ENCODE measurements around the gene MEIKIN. TPM values are rescaled to one million over a fixed set of nuclear protein-coding genes. Genes with fewer than 3 reads are reported as not detected.

Gene MEIKIN
- total and polyA plus RNA-seq, 4 donors, result 0.17 to 1.9 (median 0.73) TPM

DNA sequence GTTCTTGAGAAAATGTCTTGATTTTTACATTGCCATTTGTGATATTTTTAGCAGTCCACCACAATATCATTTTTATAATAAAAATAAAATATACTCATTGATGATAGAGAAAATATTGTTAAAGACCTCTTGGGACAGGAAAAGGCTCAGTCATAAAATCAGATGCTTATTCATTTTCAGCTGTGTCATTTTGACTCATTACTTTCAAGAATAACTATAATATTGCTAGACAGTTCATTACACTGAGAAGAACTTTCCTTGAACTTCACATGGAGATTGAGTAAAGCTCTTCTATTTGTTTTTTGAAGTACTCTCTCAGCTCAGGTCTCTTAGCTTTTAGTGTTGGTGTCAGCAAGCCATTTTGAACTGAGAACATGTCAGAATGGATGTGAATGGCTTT lies 8.5 kb upstream of the MEIKIN start:
- Histone ChIP-seq H3K36me3 (ENCODE audit: control insufficient read depth, insufficient read depth, low read length) (no peaks in the 10 kb centered on the region), H3K27ac (ENCODE audit: low read depth, low read length) (no peak overlapping the region), H3K9me3 (ENCODE audit: control insufficient read depth, insufficient read depth, low read length) (no peaks in the 10 kb centered on the region), H3K4me1 (ENCODE audit: control insufficient read depth, insufficient read depth, low read length) (peaks cover 4% of the 10 kb centered on the region), H3K27me3 (ENCODE audit: control insufficient read depth, insufficient read depth, low read length) (no peaks in the 10 kb centered on the region), H3K4me3 (ENCODE audit: low read depth, low read length) (no peak overlapping the region)
- DNase-seq (ENCODE audit: low read depth in 4 of 6, low spot score in 6 of 6), result no peak

DNA sequence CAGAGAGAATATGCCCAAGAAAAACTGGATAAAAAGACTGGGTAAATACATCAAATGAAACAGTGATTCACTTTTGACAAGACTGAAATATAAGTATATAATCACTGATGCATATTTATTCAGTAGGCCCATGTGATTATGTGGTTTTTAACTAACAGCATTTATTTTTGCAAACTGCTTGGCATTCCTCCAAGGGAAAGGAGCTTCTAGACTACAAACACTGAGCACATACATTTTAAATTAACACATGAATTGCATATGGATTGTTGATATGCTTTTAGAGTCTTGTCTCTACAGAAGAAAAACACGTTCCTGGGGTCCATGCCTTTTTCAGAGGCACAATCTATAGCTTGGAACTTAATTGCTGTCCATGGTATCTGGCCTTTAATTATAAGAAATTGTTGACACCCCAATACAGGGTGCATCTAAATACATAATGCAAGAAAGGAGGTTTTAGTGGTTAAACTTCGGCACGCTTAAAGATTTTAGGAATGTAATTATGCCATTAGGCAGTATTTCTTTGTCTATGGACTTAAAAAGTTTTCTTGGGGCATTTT lies 6.9 kb upstream of the MEIKIN start:
- DNase-seq (ENCODE audit: low read depth in 4 of 6, low spot score in 6 of 6), result peak in 2 of 6 donors; percentile 37 to 88
- H3K27me3 ChIP-seq (ENCODE audit: control insufficient read depth, insufficient read depth, low read length), result no peaks in the 10 kb centered on the region

DNA sequence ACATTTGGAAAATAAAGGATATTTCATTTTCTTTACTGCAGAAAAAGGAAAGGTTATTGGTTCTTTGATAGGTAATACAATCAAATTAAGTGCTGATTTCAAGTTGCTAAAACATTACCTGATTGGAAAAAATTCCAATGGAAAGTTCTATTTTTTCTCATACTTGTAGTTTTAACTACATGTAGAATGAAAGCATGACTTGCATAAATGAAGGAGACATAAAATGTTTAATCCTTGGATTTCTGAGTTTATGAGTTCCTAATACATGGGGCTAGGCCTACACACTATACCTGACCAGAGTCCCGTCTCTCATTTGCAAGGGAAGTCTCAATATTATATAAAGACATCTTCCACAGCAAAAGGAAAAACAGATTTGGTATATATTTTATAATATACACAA lies 5.2 kb upstream of the MEIKIN start:
- DNase-seq (ENCODE audit: low read depth in 4 of 6, low spot score in 6 of 6), result no peak
- WGBS (ENCODE audit: insufficient coverage), result no CpG with 5 or more reads among the region's 1 CpG
- H3K27me3 ChIP-seq (ENCODE audit: control insufficient read depth, insufficient read depth, low read length), result no peaks in the 10 kb centered on the region
- no peaks in the 10 kb centered on the region for H3K36me3 ChIP-seq (ENCODE audit: control insufficient read depth, insufficient read depth, low read length)
- H3K4me1 ChIP-seq (ENCODE audit: control insufficient read depth, insufficient read depth, low read length), result no peaks in the 10 kb centered on the region
- H3K27ac ChIP-seq (ENCODE audit: low read depth, low read length), result no peak overlapping the region
- H3K9me3 ChIP-seq (ENCODE audit: control insufficient read depth, insufficient read depth, low read length), result no peaks in the 10 kb centered on the region
- H3K4me3 ChIP-seq (ENCODE audit: low read depth, low read length), result no peak overlapping the region

More for the DNA sequence above, 6.9 kb upstream of the MEIKIN start:
- WGBS (ENCODE audit: insufficient coverage), result no CpG with 5 or more reads among the region's 3 CpGs
- H3K9me3 ChIP-seq (ENCODE audit: control insufficient read depth, insufficient read depth, low read length), result no peaks in the 10 kb centered on the region
- no peak overlapping the region for H3K27ac ChIP-seq (ENCODE audit: low read depth, low read length)
- no peaks in the 10 kb centered on the region for H3K4me1 ChIP-seq (ENCODE audit: control insufficient read depth, insufficient read depth, low read length)
- no peaks in the 10 kb centered on the region for H3K36me3 ChIP-seq (ENCODE audit: control insufficient read depth, insufficient read depth, low read length)
- H3K4me3 ChIP-seq (ENCODE audit: low read depth, low read length), result no peak overlapping the region

DNA sequence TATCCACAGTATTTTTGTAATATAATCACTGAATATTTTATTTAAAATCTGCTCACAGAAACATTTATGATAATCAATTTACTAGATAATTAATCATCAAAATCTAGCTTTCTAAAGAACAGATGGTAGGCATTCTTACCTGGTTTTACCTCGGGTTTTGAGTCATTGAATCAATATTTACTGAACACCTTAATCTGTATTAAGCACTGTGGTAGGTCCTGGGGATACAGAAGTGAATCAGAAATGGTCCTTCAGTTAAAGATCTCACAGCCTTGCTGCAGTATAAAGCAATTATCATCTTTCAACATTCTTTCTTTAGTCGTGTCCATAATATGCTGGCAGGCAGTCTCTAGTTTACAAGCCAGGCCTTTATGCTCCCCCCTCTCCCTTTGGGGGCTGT lies 2.0 kb upstream of the MEIKIN start:
- H3K27me3 ChIP-seq (ENCODE audit: control insufficient read depth, insufficient read depth, low read length), result no peaks in the 10 kb centered on the region
- DNase-seq (ENCODE audit: low read depth in 4 of 6, low spot score in 6 of 6), result peak in 1 of 6 donors; percentile 7
- H3K9me3 ChIP-seq (ENCODE audit: control insufficient read depth, insufficient read depth, low read length), result no peaks in the 10 kb centered on the region
- no CpG with 5 or more reads among the region's 2 CpGs for WGBS (ENCODE audit: insufficient coverage)
- peaks cover 4% of the 10 kb centered on the region for H3K36me3 ChIP-seq (ENCODE audit: control insufficient read depth, insufficient read depth, low read length)
- H3K4me1 ChIP-seq (ENCODE audit: control insufficient read depth, insufficient read depth, low read length), result no peaks in the 10 kb centered on the region
- no peak overlapping the region for H3K4me3 ChIP-seq (ENCODE audit: low read depth, low read length)
- H3K27ac ChIP-seq (ENCODE audit: low read depth, low read length), result no peak overlapping the region

DNA sequence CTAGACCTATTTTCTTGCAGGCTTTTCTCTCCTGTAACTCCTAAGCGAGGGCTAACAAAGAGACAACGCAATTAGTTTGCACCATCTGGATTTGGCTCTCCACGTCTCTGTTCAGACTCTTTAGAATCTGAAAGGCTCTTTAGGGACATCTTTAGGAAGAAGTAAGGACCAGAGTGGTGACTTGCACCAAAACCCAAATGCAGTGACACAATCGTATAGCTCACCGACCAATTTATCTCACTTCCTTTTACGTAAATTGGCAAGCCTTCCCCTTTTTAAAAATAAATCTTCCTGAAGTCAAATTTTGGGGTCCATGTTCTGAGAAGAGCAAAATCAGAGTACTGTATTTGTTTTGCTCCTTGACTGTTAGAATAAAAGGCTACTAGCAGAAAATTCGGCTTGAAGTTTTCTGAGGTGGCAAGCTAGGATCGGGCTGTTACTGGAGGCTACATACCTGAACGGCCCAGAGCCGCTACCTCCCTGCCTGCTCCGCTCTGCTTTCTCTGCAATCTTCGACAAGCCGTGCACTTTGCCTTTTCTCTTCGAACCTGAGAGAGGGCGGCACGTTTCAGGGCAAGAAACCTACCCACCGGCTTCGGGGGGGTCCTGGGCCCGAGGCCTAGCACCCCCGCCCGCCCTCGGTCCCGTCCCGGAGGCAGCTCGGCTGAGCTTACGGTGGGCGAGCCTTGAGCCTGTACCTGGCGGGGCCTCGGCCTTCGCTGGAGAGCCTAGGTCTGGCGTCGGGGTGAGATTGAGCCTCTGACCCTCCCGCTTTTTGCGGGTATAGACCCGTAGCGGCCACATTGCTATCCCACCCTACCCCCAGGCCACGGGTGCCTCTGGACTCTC lies 537 bp downstream of the MEIKIN start:
- H3K4me3 ChIP-seq (ENCODE audit: low read depth, low read length), result no peak overlapping the region
- H3K27ac ChIP-seq (ENCODE audit: low read depth, low read length), result no peak overlapping the region
- DNase-seq (ENCODE audit: low read depth in 4 of 6, low spot score in 6 of 6), result no peak
- WGBS (ENCODE audit: insufficient coverage), result 81% methylated on average over 31 of the region's 37 CpGs
- H3K36me3 ChIP-seq (ENCODE audit: control insufficient read depth, insufficient read depth, low read length), result peaks cover 4% of the 10 kb centered on the region
- no peaks in the 10 kb centered on the region for H3K9me3 ChIP-seq (ENCODE audit: control insufficient read depth, insufficient read depth, low read length)
- no peaks in the 10 kb centered on the region for H3K4me1 ChIP-seq (ENCODE audit: control insufficient read depth, insufficient read depth, low read length)
- no peaks in the 10 kb centered on the region for H3K27me3 ChIP-seq (ENCODE audit: control insufficient read depth, insufficient read depth, low read length)

DNA sequence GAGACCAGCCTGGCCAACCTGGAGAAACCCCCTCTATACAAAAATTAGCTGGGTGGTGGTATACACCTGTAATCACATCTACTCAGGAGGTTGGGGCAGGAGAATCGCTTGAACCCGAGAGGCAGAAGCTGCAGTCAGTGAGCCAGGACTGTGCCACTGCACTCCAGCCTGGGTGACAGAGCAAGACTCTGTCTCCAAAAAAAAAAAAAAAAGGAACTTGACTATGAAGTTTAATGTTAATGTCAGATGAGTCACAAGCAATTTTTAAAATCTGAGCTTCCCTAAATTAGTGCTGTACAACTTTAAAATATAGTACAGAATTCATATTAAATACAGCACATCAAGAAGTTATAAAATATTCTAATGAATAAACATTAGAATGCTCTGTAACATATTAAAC lies 1.5 kb downstream of the MEIKIN start:
- no peak for DNase-seq (ENCODE audit: low read depth in 4 of 6, low spot score in 6 of 6)
- no peaks in the 10 kb centered on the region for H3K4me1 ChIP-seq (ENCODE audit: control insufficient read depth, insufficient read depth, low read length)
- H3K27me3 ChIP-seq (ENCODE audit: control insufficient read depth, insufficient read depth, low read length), result no peaks in the 10 kb centered on the region
- H3K36me3 ChIP-seq (ENCODE audit: control insufficient read depth, insufficient read depth, low read length), result peaks cover 4% of the 10 kb centered on the region
- H3K9me3 ChIP-seq (ENCODE audit: control insufficient read depth, insufficient read depth, low read length), result no peaks in the 10 kb centered on the region
- WGBS (ENCODE audit: insufficient coverage), result no CpG with 5 or more reads among the region's 2 CpGs
- no peak overlapping the region for H3K4me3 ChIP-seq (ENCODE audit: low read depth, low read length)
- no peak overlapping the region for H3K27ac ChIP-seq (ENCODE audit: low read depth, low read length)

DNA sequence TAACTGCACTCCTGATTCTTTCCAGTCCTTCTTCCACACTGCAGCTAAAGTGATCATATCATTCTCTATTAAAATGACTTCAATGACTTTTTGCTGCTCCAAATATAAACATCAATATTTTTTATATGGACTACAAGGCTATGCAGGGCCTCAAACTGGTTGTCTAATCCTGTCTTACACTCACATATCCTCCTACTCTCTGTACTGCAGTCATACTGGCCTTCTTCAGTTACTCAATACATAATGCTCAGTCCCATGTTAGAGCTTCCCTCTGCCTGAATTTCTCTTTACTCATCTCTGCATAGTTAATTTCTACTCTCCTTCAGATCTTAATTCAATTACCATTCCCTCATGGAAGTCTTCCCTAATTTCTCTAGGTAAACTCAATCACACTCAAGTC lies 3.4 kb downstream of the MEIKIN start:
- peaks cover 4% of the 10 kb centered on the region for H3K36me3 ChIP-seq (ENCODE audit: control insufficient read depth, insufficient read depth, low read length)
- H3K9me3 ChIP-seq (ENCODE audit: control insufficient read depth, insufficient read depth, low read length), result no peaks in the 10 kb centered on the region
- no peak overlapping the region for H3K27ac ChIP-seq (ENCODE audit: low read depth, low read length)
- DNase-seq (ENCODE audit: low read depth in 4 of 6, low spot score in 6 of 6), result no peak
- no peaks in the 10 kb centered on the region for H3K27me3 ChIP-seq (ENCODE audit: control insufficient read depth, insufficient read depth, low read length)
- H3K4me3 ChIP-seq (ENCODE audit: low read depth, low read length), result no peak overlapping the region
- H3K4me1 ChIP-seq (ENCODE audit: control insufficient read depth, insufficient read depth, low read length), result no peaks in the 10 kb centered on the region

DNA sequence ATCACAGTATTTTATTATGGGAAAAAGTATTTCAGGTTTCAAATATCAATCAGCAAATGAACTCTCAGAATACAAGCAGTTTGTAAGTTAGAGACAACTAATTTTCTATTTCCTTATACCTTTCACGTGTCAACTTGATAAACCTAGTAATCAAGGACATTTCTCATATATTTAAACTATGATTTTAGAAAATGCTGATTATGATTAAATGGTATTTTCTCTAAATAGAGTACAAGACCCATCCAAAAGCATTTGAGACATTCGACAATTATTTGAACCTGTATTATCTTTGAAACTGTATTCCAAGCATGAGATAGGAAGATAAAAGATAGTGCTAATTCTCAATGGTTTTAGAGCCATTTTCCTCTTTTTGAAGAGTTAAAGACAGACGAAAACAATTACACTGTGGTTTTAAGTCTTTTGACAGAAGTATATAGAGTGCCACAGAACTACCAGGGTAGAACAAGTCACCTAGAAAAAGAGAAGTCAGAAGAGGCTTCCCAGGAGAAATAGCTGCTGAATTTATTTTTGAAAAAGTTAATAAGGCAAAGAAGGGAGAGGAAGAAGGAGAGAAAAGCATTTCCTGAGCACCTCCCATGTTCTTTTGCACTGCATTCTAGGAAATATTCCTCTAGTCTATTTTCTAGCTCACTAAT lies 5.6 kb downstream of the MEIKIN start:
- Histone ChIP-seq H3K4me3 (ENCODE audit: low read depth, low read length) (no peak overlapping the region), H3K9me3 (ENCODE audit: control insufficient read depth, insufficient read depth, low read length) (no peaks in the 10 kb centered on the region), H3K36me3 (ENCODE audit: control insufficient read depth, insufficient read depth, low read length) (no peaks in the 10 kb centered on the region), H3K27me3 (ENCODE audit: control insufficient read depth, insufficient read depth, low read length) (no peaks in the 10 kb centered on the region), H3K4me1 (ENCODE audit: control insufficient read depth, insufficient read depth, low read length) (no peaks in the 10 kb centered on the region), H3K27ac (ENCODE audit: low read depth, low read length) (no peak overlapping the region)
- WGBS (ENCODE audit: insufficient coverage), result no CpG with 5 or more reads among the region's 3 CpGs
- DNase-seq (ENCODE audit: low read depth in 4 of 6, low spot score in 6 of 6), result no peak

DNA sequence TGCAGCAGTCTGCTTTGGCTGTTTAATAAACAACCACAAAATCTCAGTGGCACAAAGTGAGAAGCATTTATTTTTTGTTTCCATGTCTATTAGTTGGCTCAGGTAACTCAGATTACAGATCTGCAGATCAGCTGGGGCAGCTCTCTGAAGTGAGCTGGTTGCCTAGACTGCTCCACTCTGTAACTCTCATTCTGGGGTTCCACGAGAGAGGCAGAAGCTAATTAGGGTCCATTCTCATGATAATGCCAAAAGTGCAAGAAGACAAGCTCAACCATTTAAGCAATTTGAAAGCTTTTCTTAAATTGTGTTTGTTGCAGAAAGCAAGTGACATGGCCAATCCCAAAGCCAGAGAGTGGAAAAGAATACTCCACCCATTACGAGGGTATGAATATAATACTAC lies 13.2 kb downstream of the MEIKIN start:
- 0% methylated on average over 1 of the region's 2 CpGs for WGBS (ENCODE audit: insufficient coverage)
- Histone ChIP-seq H3K36me3 (ENCODE audit: control insufficient read depth, insufficient read depth, low read length) (no peaks in the 10 kb centered on the region), H3K27ac (ENCODE audit: low read depth, low read length) (no peak overlapping the region), H3K27me3 (ENCODE audit: control insufficient read depth, insufficient read depth, low read length) (no peaks in the 10 kb centered on the region), H3K4me1 (ENCODE audit: control insufficient read depth, insufficient read depth, low read length) (no peaks in the 10 kb centered on the region), H3K4me3 (ENCODE audit: low read depth, low read length) (no peak overlapping the region), H3K9me3 (ENCODE audit: control insufficient read depth, insufficient read depth, low read length) (peaks cover 2% of the 10 kb centered on the region)
- no peak for DNase-seq (ENCODE audit: low read depth in 4 of 6, low spot score in 6 of 6)

DNA sequence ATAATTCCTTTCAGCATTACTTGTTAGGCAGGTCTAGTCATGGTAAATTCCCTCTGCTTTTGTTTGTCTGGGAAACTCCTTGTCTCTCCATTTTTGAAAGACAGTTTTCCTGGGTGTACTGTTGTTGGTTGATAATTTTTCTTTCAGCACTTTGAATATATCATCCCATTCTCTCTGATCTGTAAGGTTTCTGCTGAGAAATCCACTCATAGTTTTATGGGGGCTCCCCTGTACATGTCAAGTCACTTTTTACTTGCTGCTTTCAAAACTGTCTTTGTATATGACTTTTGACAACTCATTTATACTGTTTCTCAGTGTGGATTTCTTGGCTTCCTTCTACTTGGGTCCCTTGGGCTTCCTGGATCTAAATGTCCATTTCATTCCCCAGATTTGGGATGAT lies 16.5 kb downstream of the MEIKIN start:
- peaks cover 2% of the 10 kb centered on the region for H3K9me3 ChIP-seq (ENCODE audit: control insufficient read depth, insufficient read depth, low read length)
- H3K27me3 ChIP-seq (ENCODE audit: control insufficient read depth, insufficient read depth, low read length), result no peaks in the 10 kb centered on the region
- no peak for DNase-seq (ENCODE audit: low read depth in 4 of 6, low spot score in 6 of 6)
- no peaks in the 10 kb centered on the region for H3K36me3 ChIP-seq (ENCODE audit: control insufficient read depth, insufficient read depth, low read length)
- H3K4me3 ChIP-seq (ENCODE audit: low read depth, low read length), result no peak overlapping the region
- no peaks in the 10 kb centered on the region for H3K4me1 ChIP-seq (ENCODE audit: control insufficient read depth, insufficient read depth, low read length)
- no peak overlapping the region for H3K27ac ChIP-seq (ENCODE audit: low read depth, low read length)

All from spinal cord (tissue), 10 donors.